Mesenchymal stem cell (in vitro differentiated cells and primary cell): ENCODE results near the gene MRTFA.

Source experiments
- DNase-seq: peaks from one replicate; pipeline ENCODE4 v3.0.0-alpha.2; 2013
- H2AFZ ChIP-seq: one replicate; pipeline ENCODE4 v1.6.1; 2013; ENCODE audit warnings: low read depth, mild to moderate bottlenecking, control low read depth, inconsistent platforms, low read length, moderate library complexity
- H2AK5ac ChIP-seq: 2 replicates; pipeline ENCODE4 v1.6.1; 2013; ENCODE audit warnings: low read length, moderate library complexity, mild to moderate bottlenecking, inconsistent platforms; ENCODE audit not compliant: severe bottlenecking
- H2BK120ac ChIP-seq: one replicate; pipeline ENCODE4 v1.6.1; 2013; ENCODE audit warnings: low read depth, mild to moderate bottlenecking, inconsistent platforms, low read length, moderate library complexity
- H2BK12ac ChIP-seq, 2 experiments: one replicate each; pipeline ENCODE4 v1.6.1; 2013; ENCODE audit warnings: inconsistent platforms in 2 of 2, low read length in 2 of 2, mild to moderate bottlenecking in 2 of 2, moderate library complexity in 2 of 2, control low read depth in 1 of 2
- H2BK15ac ChIP-seq: one replicate; pipeline ENCODE4 v1.6.1; 2013; ENCODE audit warnings: mild to moderate bottlenecking, low read depth, inconsistent platforms; ENCODE audit not compliant: poor library complexity, severe bottlenecking
- H2BK5ac ChIP-seq: 2 replicates; pipeline ENCODE4 v1.6.1; 2013; ENCODE audit warnings: low read depth, mild to moderate bottlenecking, low read length, control low read depth, inconsistent platforms; ENCODE audit not compliant: poor library complexity, severe bottlenecking
- H3K14ac ChIP-seq, 2 experiments: one replicate each; pipeline ENCODE4 v1.6.1; 2013; ENCODE audit warnings: inconsistent platforms in 2 of 2, low read length in 2 of 2, control low read depth in 1 of 2, mild to moderate bottlenecking in 1 of 2, moderate library complexity in 1 of 2
- H3K18ac ChIP-seq, 2 experiments: one replicate each; pipeline ENCODE4 v1.6.1; 2013; ENCODE audit warnings: inconsistent platforms in 2 of 2, low read length in 2 of 2, control low read depth in 1 of 2, low read depth in 1 of 2, mild to moderate bottlenecking in 1 of 2
- H3K23ac ChIP-seq, 2 experiments: one replicate each; pipeline ENCODE4 v1.6.1; 2013; ENCODE audit warnings: inconsistent platforms in 2 of 2, low read length in 2 of 2, mild to moderate bottlenecking in 2 of 2, moderate library complexity in 2 of 2, control low read depth in 1 of 2
- H3K27ac ChIP-seq: 2 replicates; pipeline ENCODE4 v1.5.1; 2013; ENCODE audit warnings: mild to moderate bottlenecking, moderate library complexity, low read length, control low read depth, inconsistent platforms; ENCODE audit not compliant: poor library complexity, severe bottlenecking
- H3K27me3 ChIP-seq, 2 experiments: 2 replicates each; pipeline versions ENCODE4 v1.6.1 to v1.7.0; 2013; ENCODE audit warnings: low read length in 2 of 2, mild to moderate bottlenecking in 2 of 2, moderate library complexity in 2 of 2, control low read depth in 1 of 2, inconsistent platforms in 1 of 2; ENCODE audit not compliant: control insufficient read depth in 1 of 2, insufficient read depth in 1 of 2
- H3K36me3 ChIP-seq, 2 experiments: 2 replicates each; pipeline versions ENCODE4 v1.6.1 to v1.7.0; 2013; ENCODE audit warnings: low read length in 2 of 2, control low read depth in 1 of 2, inconsistent platforms in 1 of 2, low read depth in 1 of 2, mild to moderate bottlenecking in 1 of 2; ENCODE audit not compliant: insufficient read depth in 2 of 2, control insufficient read depth in 1 of 2
- H3K4ac ChIP-seq, 2 experiments: one replicate each; pipeline ENCODE4 v1.6.1; 2013; ENCODE audit warnings: inconsistent platforms in 2 of 2, low read length in 2 of 2, mild to moderate bottlenecking in 2 of 2, moderate library complexity in 2 of 2, control low read depth in 1 of 2, low read depth in 1 of 2
- H3K4me1 ChIP-seq: 2 replicates; pipeline ENCODE4 v1.6.1; 2013; ENCODE audit warnings: low read depth, low read length, control low read depth; ENCODE audit not compliant: control insufficient read depth, insufficient read depth
- H3K4me2 ChIP-seq: 2 replicates; pipeline ENCODE4 v1.6.1; 2013; ENCODE audit warnings: low read length, mild to moderate bottlenecking, inconsistent platforms; ENCODE audit not compliant: poor library complexity, severe bottlenecking
- H3K4me3 ChIP-seq, 2 experiments: 2 replicates each; pipeline versions ENCODE4 v1.5.1 to v1.7.0; 2013; ENCODE audit warnings: low read length in 2 of 2, mild to moderate bottlenecking in 2 of 2, control low read depth in 1 of 2, low read depth in 1 of 2; ENCODE audit not compliant: insufficient read depth in 1 of 2
- H3K79me1 ChIP-seq: replicated peaks from 2 replicates; pipeline ENCODE4 v1.6.1; 2013; ENCODE audit warnings: mild to moderate bottlenecking, control low read depth, low read length, inconsistent platforms; ENCODE audit not compliant: poor library complexity, severe bottlenecking
- H3K9ac ChIP-seq: 2 replicates; pipeline ENCODE4 v1.7.0; 2013; ENCODE audit warnings: mild to moderate bottlenecking, low read length, moderate library complexity
- H3K9me3 ChIP-seq: 2 replicates; pipeline ENCODE4 v1.7.0; 2013; ENCODE audit warnings: mild to moderate bottlenecking, low read length; ENCODE audit not compliant: control insufficient read depth
- H4K8ac ChIP-seq: one replicate; pipeline ENCODE4 v1.6.1; 2013; ENCODE audit warnings: inconsistent platforms, mild to moderate bottlenecking, low read length, moderate library complexity
- H4K91ac ChIP-seq: one replicate; pipeline ENCODE4 v1.6.1; 2013; ENCODE audit warnings: mild to moderate bottlenecking, low read length, inconsistent platforms
- WGBS: methylation state at CpG from one replicate; pipeline ENCODE4 v1.1.7; 2013; ENCODE audit warnings: mixed read lengths; 5-methylcytosine and 5-hydroxymethylcytosine counted together

The MRTFA gene

GRCh38 chr22:40521046-40521445, 115.5 kb downstream of the MRTFA start:
- H3K9ac ChIP-seq: no peak overlapping the region
- DNase-seq: no peak
- H3K79me1 ChIP-seq: peaks cover 36% of the 10 kb centered on the region
- H3K4me1 ChIP-seq: no peaks in the 10 kb centered on the region
- no peak overlapping the region for H2BK12ac ChIP-seq
- H2BK15ac ChIP-seq: no peak overlapping the region
- H3K4me2 ChIP-seq: no peak overlapping the region
- no peak overlapping the region for H4K91ac ChIP-seq
- no peak overlapping the region for H2BK5ac ChIP-seq
- H2BK120ac ChIP-seq: no peak overlapping the region
- no peaks in the 10 kb centered on the region for H3K9me3 ChIP-seq
- no peak overlapping the region for H3K14ac ChIP-seq
- H4K8ac ChIP-seq: no peak overlapping the region
- H3K18ac ChIP-seq: no peak overlapping the region
- H3K27me3 ChIP-seq: no peaks in the 10 kb centered on the region
- H3K36me3 ChIP-seq: peaks cover 0 to 6% of the 10 kb centered on the region in 2 experiments
- no peak overlapping the region for H2AK5ac ChIP-seq
- H2AFZ ChIP-seq: no peak overlapping the region
- H3K23ac ChIP-seq: no peak overlapping the region
- no peak overlapping the region for H3K27ac ChIP-seq
- H3K4ac ChIP-seq: no peak overlapping the region
- no CpG with 5 or more reads among the region's 1 CpG for WGBS
- no peak overlapping the region for H3K4me3 ChIP-seq

DNA sequence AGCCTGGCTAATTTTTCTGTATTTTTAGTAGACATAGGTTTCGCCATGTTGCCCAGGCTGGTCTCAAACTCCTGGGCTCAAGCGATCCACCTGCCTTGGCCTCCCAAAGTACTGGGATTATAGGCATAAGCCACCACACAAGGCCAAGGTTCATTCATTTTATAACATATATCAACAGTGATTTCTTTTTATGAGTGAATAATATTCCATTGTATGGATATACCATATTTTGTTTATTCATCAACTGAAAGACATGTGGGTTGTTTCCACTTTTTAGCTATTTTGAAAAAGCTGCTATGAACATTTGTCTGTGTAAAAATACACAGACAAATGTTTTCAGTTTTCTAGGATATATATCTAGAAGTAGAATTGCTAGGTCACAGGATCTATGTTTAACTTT, 116.0 kb downstream of the MRTFA start:
- Histone ChIP-seq H3K4me2 (no peak overlapping the region), H3K9me3 (no peaks in the 10 kb centered on the region), H2AFZ (no peak overlapping the region), H3K9ac (no peak overlapping the region), H3K4me1 (no peaks in the 10 kb centered on the region), H4K8ac (no peak overlapping the region), H3K27me3 (no peaks in the 10 kb centered on the region), H3K36me3 (peaks cover 0 to 6% of the 10 kb centered on the region in 2 experiments), H3K4ac (no peak overlapping the region), H3K79me1 (peaks cover 35% of the 10 kb centered on the region), H2AK5ac (no peak overlapping the region), H4K91ac (no peak overlapping the region), H2BK120ac (no peak overlapping the region), H3K23ac (no peak overlapping the region), H2BK5ac (no peak overlapping the region), H3K27ac (no peak overlapping the region), H2BK15ac (no peak overlapping the region), H3K18ac (peak overlapping the region in 1 of 2 experiments; percentile 34), H3K4me3 (no peak overlapping the region), H3K14ac (no peak overlapping the region), H2BK12ac (no peak overlapping the region)
- 100% methylated on average over 1 of the region's 2 CpGs for WGBS
- DNase-seq: no peak

DNA sequence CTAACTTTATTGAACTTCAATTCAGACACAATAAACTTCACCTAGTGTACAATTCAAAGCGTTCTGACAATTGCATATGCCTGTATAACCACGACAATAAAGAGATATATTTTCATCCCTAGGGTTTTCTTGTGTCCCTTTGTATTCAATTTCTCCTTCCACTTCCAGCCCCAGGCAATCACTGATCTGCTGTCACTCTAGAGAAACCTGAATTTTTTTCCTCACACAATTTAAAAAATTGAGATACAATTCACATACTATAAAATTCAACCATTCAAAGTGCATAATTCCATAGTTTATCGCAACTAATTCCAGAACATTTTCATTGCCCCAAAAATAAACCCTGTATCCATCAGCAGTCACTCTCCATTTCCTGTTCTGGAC, 116.6 kb downstream of the MRTFA start:
- no peak overlapping the region for H2BK12ac ChIP-seq
- peaks cover 37% of the 10 kb centered on the region for H3K79me1 ChIP-seq
- no peak overlapping the region for H2AK5ac ChIP-seq
- no peaks in the 10 kb centered on the region for H3K9me3 ChIP-seq
- H3K36me3 ChIP-seq: peaks cover 0 to 6% of the 10 kb centered on the region in 2 experiments
- DNase-seq: no peak
- H4K91ac ChIP-seq: no peak overlapping the region
- no peak overlapping the region for H3K4me3 ChIP-seq
- peak overlapping the region; percentile 27 for H3K9ac ChIP-seq
- no peak overlapping the region for H3K4me2 ChIP-seq
- no peak overlapping the region for H3K18ac ChIP-seq
- H3K27me3 ChIP-seq: no peaks in the 10 kb centered on the region
- H3K27ac ChIP-seq: no peak overlapping the region
- no peak overlapping the region for H3K4ac ChIP-seq
- over 99% methylated on average over 3 of the region's 3 CpGs for WGBS
- H3K14ac ChIP-seq: no peak overlapping the region
- no peak overlapping the region for H2AFZ ChIP-seq
- no peak overlapping the region for H3K23ac ChIP-seq
- no peak overlapping the region for H2BK5ac ChIP-seq
- no peak overlapping the region for H2BK15ac ChIP-seq
- no peak overlapping the region for H2BK120ac ChIP-seq
- no peaks in the 10 kb centered on the region for H3K4me1 ChIP-seq
- H4K8ac ChIP-seq: no peak overlapping the region

- Histone ChIP-seq H2BK5ac (no peak overlapping the region), H3K9me3 (no peaks in the 10 kb centered on the region), H3K79me1 (peaks cover 36% of the 10 kb centered on the region), H3K18ac (no peak overlapping the region), H3K4me3 (peak overlapping the region in 1 of 2 experiments; percentile 6), H2BK15ac (no peak overlapping the region), H4K8ac (no peak overlapping the region), H3K4me2 (no peak overlapping the region), H3K14ac (no peak overlapping the region), H3K4ac (no peak overlapping the region), H2BK12ac (no peak overlapping the region), H3K27ac (no peak overlapping the region), H2AK5ac (no peak overlapping the region), H3K23ac (no peak overlapping the region), H3K9ac (peak overlapping the region; percentile 27), H3K4me1 (no peaks in the 10 kb centered on the region), H4K91ac (no peak overlapping the region), H3K36me3 (peaks cover 0 to 6% of the 10 kb centered on the region in 2 experiments), H2AFZ (no peak overlapping the region), H3K27me3 (no peaks in the 10 kb centered on the region), H2BK120ac (no peak overlapping the region)
- 96% methylated on average over 3 of the region's 5 CpGs for WGBS
- DNase-seq: no peak
Observed at GRCh38 chr22:40519284-40519947, 117.1 kb downstream of the MRTFA start.
